K562 (cell line): ENCODE measurements around the gene PTBP3. TPM values are rescaled to one million over a fixed set of nuclear protein-coding genes. Genes with fewer than 3 reads are reported as not detected.

Experiments
- RB1 ChIP-seq: fragments of 450-650 bp; IDR thresholded peaks from 2 replicates; pipeline ENCODE4 v1.6.1; 2017; ENCODE audit warnings: low read depth, mild to moderate bottlenecking
- ZNF444 ChIP-seq: fragments of 250-450 bp; sonication (Bioruptor Pico); IDR thresholded peaks from 2 replicates; pipeline ENCODE4 v1.4.0; 2020; ENCODE audit warnings: mild to moderate bottlenecking, moderate library complexity
- polyA plus RNA-seq, 8 experiments: library from polyadenylated mRNA; depleted of rRNA in 4 of 8; stranded (reverse) in 5 of 8; unstranded in 3 of 8; fragments of >200 nt; fragmentation: Nextera tagmentation in 2 of 8; fragmentation: Illumina TruSeq in 1 of 8; extraction: Ambion mirVana in 2 of 8; extraction: Trizol in 1 of 8; gene quantifications; 2 replicates each; pipeline versions ENCODE4 v1.2.1 to v1.2.3, GENCODE V29; 2011 to 2014; ENCODE audit warnings: inconsistent platforms in 1 of 8, missing spikeins in 1 of 8
- total RNA-seq, 7 experiments: library from RNA; depleted of rRNA in 6 of 7; stranded (reverse); fragments of >200 nt in 6 of 7; fragmentation: Illumina TruSeq in 2 of 7; extraction: Trizol in 2 of 7; gene quantifications; 2 replicates each; pipeline versions ENCODE4 v1.2.1 to v1.2.3, GENCODE V29; 2011 to 2021; ENCODE audit warnings: low replicate concordance in 1 of 7
- TF ChIP-seq, protein P1 (sequence below): fragments of 250-450 bp; sonication (Bioruptor Pico); IDR thresholded peaks from 2 replicates; pipeline ENCODE4 v1.4.0; 2020; ENCODE audit warnings: mild to moderate bottlenecking
- TF ChIP-seq, protein P2 (sequence below): sonication (generic); formaldehyde crosslinking; IDR thresholded peaks from 2 replicates; pipeline ENCODE4 v1.8.0; 2022; ENCODE audit warnings: mild to moderate bottlenecking, missing genetic modification reagents, borderline replicate concordance

Gene PTBP3
- total and polyA plus RNA-seq, 9 of the 15 experiments (the other 6 are each of a cell fraction or from before 2014, with no cell fraction given) = 22.4 to 132 (median 68.0) TPM

DNA sequence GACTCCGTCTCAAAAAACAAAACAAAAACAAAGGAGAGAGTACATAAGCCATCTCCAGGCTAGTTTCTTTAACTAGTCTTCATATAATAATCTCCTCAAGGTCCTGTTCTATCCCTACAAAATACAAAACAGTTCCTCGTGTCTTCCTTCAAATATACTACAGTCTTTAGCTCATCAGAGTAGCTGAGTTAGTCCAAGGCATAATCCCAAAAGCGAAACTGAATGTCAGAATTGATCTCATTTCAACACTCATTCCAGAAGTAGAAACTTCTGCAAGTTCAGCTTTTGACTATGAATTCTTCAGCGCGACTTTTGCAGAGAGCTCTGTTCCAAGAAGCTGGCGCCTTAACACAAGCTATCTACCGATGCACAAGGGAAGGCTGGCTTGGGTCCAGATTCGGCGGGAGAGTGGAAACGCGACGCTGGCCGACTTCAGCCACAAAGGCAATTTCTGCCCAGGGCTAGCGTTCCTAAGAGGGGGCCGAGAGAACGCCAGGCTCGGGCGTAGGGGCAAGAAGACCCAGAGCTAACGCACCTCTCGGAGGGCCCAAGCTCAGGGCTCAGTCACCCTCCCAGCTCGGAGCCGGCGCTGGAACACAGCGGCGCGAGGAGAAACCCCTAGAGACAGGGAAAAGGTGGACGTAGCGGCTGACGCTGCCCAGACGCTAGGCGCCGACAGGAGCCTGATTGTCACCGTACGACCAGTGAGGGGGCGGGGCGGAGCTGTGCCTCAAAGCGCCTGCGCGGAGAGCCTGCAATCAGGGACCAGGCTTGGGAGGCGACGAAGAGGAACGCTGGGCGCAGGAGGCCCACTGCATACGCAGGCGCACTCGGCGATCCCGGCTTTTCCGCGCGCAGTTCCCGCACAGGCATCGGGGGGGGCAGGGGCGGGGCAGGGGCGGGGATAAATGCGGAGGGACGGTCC, 46.0 kb upstream of the PTBP3 start (continued):
- TF ChIP-seq, protein P1, sequence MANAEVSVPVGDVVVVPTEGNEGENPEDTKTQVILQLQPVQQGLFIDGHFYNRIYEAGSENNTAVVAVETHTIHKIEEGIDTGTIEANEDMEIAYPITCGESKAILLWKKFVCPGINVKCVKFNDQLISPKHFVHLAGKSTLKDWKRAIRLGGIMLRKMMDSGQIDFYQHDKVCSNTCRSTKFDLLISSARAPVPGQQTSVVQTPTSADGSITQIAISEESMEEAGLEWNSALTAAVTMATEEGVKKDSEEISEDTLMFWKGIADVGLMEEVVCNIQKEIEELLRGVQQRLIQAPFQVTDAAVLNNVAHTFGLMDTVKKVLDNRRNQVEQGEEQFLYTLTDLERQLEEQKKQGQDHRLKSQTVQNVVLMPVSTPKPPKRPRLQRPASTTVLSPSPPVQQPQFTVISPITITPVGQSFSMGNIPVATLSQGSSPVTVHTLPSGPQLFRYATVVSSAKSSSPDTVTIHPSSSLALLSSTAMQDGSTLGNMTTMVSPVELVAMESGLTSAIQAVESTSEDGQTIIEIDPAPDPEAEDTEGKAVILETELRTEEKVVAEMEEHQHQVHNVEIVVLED (CRISPR knock-in tag) = peak; percentile 85
- TF ChIP-seq ZNF444 (CRISPR knock-in tag) (no peak), RB1 (peak; percentile 91)
- TF ChIP-seq, protein P2, sequence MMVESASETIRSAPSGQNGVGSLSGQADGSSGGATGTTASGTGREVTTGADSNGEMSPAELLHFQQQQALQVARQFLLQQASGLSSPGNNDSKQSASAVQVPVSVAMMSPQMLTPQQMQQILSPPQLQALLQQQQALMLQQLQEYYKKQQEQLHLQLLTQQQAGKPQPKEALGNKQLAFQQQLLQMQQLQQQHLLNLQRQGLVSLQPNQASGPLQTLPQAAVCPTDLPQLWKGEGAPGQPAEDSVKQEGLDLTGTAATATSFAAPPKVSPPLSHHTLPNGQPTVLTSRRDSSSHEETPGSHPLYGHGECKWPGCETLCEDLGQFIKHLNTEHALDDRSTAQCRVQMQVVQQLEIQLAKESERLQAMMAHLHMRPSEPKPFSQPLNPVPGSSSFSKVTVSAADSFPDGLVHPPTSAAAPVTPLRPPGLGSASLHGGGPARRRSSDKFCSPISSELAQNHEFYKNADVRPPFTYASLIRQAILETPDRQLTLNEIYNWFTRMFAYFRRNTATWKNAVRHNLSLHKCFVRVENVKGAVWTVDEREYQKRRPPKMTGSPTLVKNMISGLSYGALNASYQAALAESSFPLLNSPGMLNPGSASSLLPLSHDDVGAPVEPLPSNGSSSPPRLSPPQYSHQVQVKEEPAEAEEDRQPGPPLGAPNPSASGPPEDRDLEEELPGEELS (CRISPR knock-in tag) = no peak
